ENCODE results near the gene NCR3LG1. TPM values are rescaled to one million over a fixed set of nuclear protein-coding genes. Genes with fewer than 3 reads are reported as not detected.

Gene NCR3LG1
- total and polyA plus RNA-seq, 2 of the 8 experiments (the other 6 are each of a cell fraction or from before 2014, with no cell fraction given) = 0.68 to 1.9 TPM

GRCh38 chr11:17379383-17380180 is 28.0 kb downstream of the NCR3LG1 start:
- no peak for FAIRE-seq
- POLR2A ChIA-PET (ENCODE audit: partially characterized antibody) = no interaction called here
- no peak for TF ChIP-seq SIX5 (IDR thresholded peaks at IDR 0.05; ENCODE audit: low read depth, low read length)

More at GRCh38 chr11:17379383-17380180, 28.0 kb downstream of the NCR3LG1 start:
- no peak overlapping the region for H3K4ac ChIP-seq (replicated peaks; ENCODE audit: insufficient read length, low read depth, low read length)
- no peak overlapping the region for H2BK12ac ChIP-seq (ENCODE audit: low read depth, low read length)
- no peak overlapping the region for H2AFZ ChIP-seq (ENCODE audit: low read length)
- no peaks in the 10 kb centered on the region for H3K27me3 ChIP-seq (replicated peaks in 1 of 4; ENCODE audit: control insufficient read depth in 3 of 4, extremely low read depth in 1 of 4, insufficient read depth in 3 of 4, low read length in 3 of 4)
- H2AK5ac ChIP-seq (ENCODE audit: low read depth, low read length) = no peak overlapping the region
- H3K4me3 ChIP-seq (ENCODE audit: extremely low read depth in 1 of 4, insufficient read depth in 2 of 4, low read depth in 3 of 4, low read length in 4 of 4) = no peak overlapping the region
- H3K9me3 ChIP-seq (ENCODE audit: insufficient read depth in 2 of 2, low read depth in 1 of 2, low read length in 1 of 2) = peaks cover 11 to 13% of the 10 kb centered on the region in 2 experiments; a peak in 2 of 4 replicates
- DNase-seq (ENCODE audit: low read depth in 1 of 2, low spot score in 2 of 2) = no peak
- no peaks in the 10 kb centered on the region for H3K79me2 ChIP-seq (ENCODE audit: control insufficient read depth in 1 of 2, insufficient read depth in 2 of 2, low read length in 2 of 2)
- no peak overlapping the region for H4K91ac ChIP-seq (replicated peaks; ENCODE audit: insufficient read length, low read length)
- no peak overlapping the region for H3K27ac ChIP-seq (ENCODE audit: low read depth, low read length)
- no peak overlapping the region for H3K18ac ChIP-seq (ENCODE audit: extremely low read depth, low read length)
- no peak overlapping the region for H2BK15ac ChIP-seq (ENCODE audit: low read length)
- H3K23me2 ChIP-seq (ENCODE audit: low read depth, low read length) = no peaks in the 10 kb centered on the region
- H3K56ac ChIP-seq (replicated peaks; ENCODE audit: insufficient read length, low read depth, low read length) = no peak overlapping the region
- H3K23ac ChIP-seq (ENCODE audit: insufficient read length) = no peak overlapping the region
- H4K8ac ChIP-seq (ENCODE audit: extremely low read depth, insufficient read depth, low read length) = no peak overlapping the region
- no peak overlapping the region for H2BK5ac ChIP-seq (ENCODE audit: low read depth, low read length)
- 80% methylated on average over 7 of the region's 7 CpGs; no CpG with 5 or more reads in 1 of the 2 experiments for WGBS, 2 experiments (ENCODE audit: extremely low coverage in 1 of 2, insufficient coverage in 1 of 2, insufficient read length in 1 of 2, insufficient replicate concordance in 2 of 2, low coverage in 1 of 2, low lambda C conversion rate in 2 of 2, missing lambda C conversion rate in 1 of 2)
- H4K20me1 ChIP-seq (replicated peaks in 1 of 2; ENCODE audit: control insufficient read depth in 1 of 2, insufficient read depth in 2 of 2, low read length in 2 of 2) = no peaks in the 10 kb centered on the region
- no peaks in the 10 kb centered on the region; the same call in 1 of the 2 replicates for H3K79me1 ChIP-seq (ENCODE audit: low read depth, low read length)
- no peak overlapping the region for H4K5ac ChIP-seq (ENCODE audit: insufficient read length, low read depth, low read length)
- CTCF ChIA-PET (ENCODE audit: partially characterized antibody) = interaction anchor here (0.6 to 38.8 kb wide), 6 partner anchors 9 to 348 kb away, joined by 3 to 1414 read pairs (median 4); partner anchors contain the start of gene KCNJ11
- H3K14ac ChIP-seq (ENCODE audit: insufficient read length) = no peak overlapping the region
- 0 out of 7 replicates have a peak, but pooled peaks cover 0 to 4% (median 0%) of the 10 kb centered on the region in 4 experiments for H3K4me1 ChIP-seq (replicated peaks in 1 of 4; ENCODE audit: control insufficient read depth in 3 of 4, insufficient read depth in 4 of 4, low read length in 3 of 4)
- no peak overlapping the region for H2BK120ac ChIP-seq (replicated peaks; ENCODE audit: low read depth, low read length)
- no peak overlapping the region for H3K4me2 ChIP-seq (ENCODE audit: insufficient read depth in 1 of 2, low read depth in 2 of 2, low read length in 2 of 2)
- no peak overlapping the region for H3K9ac ChIP-seq (replicated peaks in 1 of 4; ENCODE audit: extremely low read depth in 1 of 4, low read depth in 3 of 4, low read length in 3 of 4)
- H2BK20ac ChIP-seq (ENCODE audit: low read length) = no peak overlapping the region
- H3K36me3 ChIP-seq (ENCODE audit: control insufficient read depth in 2 of 4, insufficient read depth in 4 of 4, low read length in 3 of 4) = no peaks in the 10 kb centered on the region

All from H1 (cell line).